Measurements from ENCODE around the gene TARS2. TPM values are rescaled to one million over a fixed set of nuclear protein-coding genes. Genes with fewer than 3 reads are reported as not detected.

The TARS2 gene
- total RNA-seq, 4 donors from 2014 or later, result 5.8 to 19.4 (median 12.8) TPM

- Histone ChIP-seq H3K4me3 (no peak overlapping the region), H3K27ac (replicated peaks in 1 of 4) (no peak overlapping the region), H3K4me1 (peaks cover 0 to 11% (median 7%) of the 10 kb centered on the region in 4 donors), H3K9me3 (no peaks in the 10 kb centered on the region), H3K36me3 (peaks cover 39 to 86% (median 75%) of the 10 kb centered on the region in 4 donors), H3K27me3 (no peaks in the 10 kb centered on the region)
- WGBS, result 54% methylated on average over 3 of the region's 4 CpGs
- intact Hi-C loops (cut with DNase I), result loop anchor here (2.0 kb wide), 1 partner anchor 68 kb away; no protein-coding TSS in a partner anchor
- peak in 1 of 2 donors; percentile 49 for TF ChIP-seq POLR2AphosphoS5 (IDR thresholded peaks at IDR 0.05)
- TF ChIP-seq, protein P1, sequence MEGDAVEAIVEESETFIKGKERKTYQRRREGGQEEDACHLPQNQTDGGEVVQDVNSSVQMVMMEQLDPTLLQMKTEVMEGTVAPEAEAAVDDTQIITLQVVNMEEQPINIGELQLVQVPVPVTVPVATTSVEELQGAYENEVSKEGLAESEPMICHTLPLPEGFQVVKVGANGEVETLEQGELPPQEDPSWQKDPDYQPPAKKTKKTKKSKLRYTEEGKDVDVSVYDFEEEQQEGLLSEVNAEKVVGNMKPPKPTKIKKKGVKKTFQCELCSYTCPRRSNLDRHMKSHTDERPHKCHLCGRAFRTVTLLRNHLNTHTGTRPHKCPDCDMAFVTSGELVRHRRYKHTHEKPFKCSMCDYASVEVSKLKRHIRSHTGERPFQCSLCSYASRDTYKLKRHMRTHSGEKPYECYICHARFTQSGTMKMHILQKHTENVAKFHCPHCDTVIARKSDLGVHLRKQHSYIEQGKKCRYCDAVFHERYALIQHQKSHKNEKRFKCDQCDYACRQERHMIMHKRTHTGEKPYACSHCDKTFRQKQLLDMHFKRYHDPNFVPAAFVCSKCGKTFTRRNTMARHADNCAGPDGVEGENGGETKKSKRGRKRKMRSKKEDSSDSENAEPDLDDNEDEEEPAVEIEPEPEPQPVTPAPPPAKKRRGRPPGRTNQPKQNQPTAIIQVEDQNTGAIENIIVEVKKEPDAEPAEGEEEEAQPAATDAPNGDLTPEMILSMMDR (IDR thresholded peaks at IDR 0.05), result peak; percentile 78 to 86 (median 82)
- no peak for TF ChIP-seq EP300 (IDR thresholded peaks at IDR 0.05)
- DNase-seq (ENCODE audit: extremely low spot score), result no peak
Observed at GRCh38 chr1:150464422-150464826, 22.8 kb upstream of the TARS2 start.

DNA sequence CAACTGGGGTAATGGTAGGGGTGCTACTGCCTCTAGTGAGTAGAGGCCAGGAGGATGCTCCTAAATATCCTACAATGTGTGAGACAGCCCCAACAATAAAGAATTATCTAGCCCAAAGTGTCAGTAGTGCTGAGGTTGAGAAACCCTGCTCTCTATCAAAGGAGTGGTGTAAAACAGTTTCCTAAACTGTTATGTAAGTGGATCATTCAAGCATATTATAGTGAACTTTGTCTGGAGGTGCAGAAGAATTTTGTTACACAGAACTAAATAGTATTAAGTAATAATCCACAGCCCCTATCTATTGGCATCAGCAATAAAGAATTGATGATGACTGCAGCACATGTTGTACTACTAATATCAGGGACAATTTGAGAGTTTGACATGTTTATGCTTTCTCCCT lies 20.3 kb upstream of the TARS2 start:
- no peaks in the 10 kb centered on the region for H3K27me3 ChIP-seq
- H3K27ac ChIP-seq (replicated peaks in 1 of 4), result no peak overlapping the region
- no peak overlapping the region for H3K4me3 ChIP-seq
- H3K4me1 ChIP-seq, result peaks cover 0 to 23% (median 16%) of the 10 kb centered on the region in 4 donors
- no peak for DNase-seq (ENCODE audit: extremely low spot score)
- H3K9me3 ChIP-seq, result no peaks in the 10 kb centered on the region
- intact Hi-C loops (cut with DNase I), result no loop called here
- TF ChIP-seq POLR2A (IDR thresholded peaks at IDR 0.05; ENCODE audit: low read depth) (no peak), EP300 (IDR thresholded peaks at IDR 0.05) (no peak), POLR2AphosphoS5 (IDR thresholded peaks at IDR 0.05) (no peak)
- TF ChIP-seq, protein P1 (IDR thresholded peaks at IDR 0.05), result no peak
- peaks cover 33 to 84% (median 72%) of the 10 kb centered on the region in 4 donors for H3K36me3 ChIP-seq

- Histone ChIP-seq H3K27ac (replicated peaks in 1 of 4) (peak overlapping the region in 1 of 4 donors; percentile 30), H3K36me3 (peaks cover 33 to 78% (median 68%) of the 10 kb centered on the region in 4 donors), H3K27me3 (no peaks in the 10 kb centered on the region), H3K4me3 (no peak overlapping the region), H3K9me3 (no peaks in the 10 kb centered on the region), H3K4me1 (peaks cover 4 to 23% (median 16%) of the 10 kb centered on the region in 4 donors)
- DNase-seq (ENCODE audit: extremely low spot score), result no peak
- intact Hi-C loops (cut with DNase I), result no loop called here
- TF ChIP-seq, protein P1 (IDR thresholded peaks at IDR 0.05), result no peak
- no peak for TF ChIP-seq POLR2A (IDR thresholded peaks at IDR 0.05; ENCODE audit: low read depth)
- no peak for TF ChIP-seq EP300 (IDR thresholded peaks at IDR 0.05)
- no peak for TF ChIP-seq POLR2AphosphoS5 (IDR thresholded peaks at IDR 0.05)
- 80% methylated on average over 1 of the region's 1 CpG for WGBS
Observed at GRCh38 chr1:150469291-150469690, 17.9 kb upstream of the TARS2 start.

DNA sequence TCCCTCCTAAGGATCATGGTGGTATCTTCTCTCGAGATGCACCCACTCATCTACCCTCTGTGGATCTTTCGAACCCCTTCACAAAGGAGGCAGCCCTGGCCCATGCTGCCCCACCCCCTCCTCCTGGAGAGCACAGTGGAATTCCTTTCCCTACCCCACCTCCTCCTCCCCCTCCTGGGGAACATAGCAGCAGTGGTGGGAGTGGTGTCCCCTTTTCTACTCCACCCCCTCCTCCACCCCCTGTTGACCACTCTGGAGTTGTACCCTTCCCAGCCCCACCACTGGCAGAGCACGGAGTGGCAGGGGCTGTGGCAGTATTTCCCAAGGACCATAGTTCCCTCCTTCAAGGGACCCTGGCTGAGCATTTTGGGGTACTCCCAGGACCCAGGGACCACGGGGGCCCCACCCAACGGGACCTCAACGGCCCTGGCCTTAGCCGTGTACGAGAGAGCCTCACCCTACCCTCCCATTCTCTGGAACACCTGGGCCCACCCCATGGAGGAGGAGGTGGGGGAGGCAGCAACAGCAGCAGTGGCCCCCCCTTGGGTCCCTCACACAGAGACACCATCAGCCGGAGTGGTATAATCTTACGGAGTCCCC lies 14.5 kb upstream of the TARS2 start:
- no peaks in the 10 kb centered on the region for H3K9me3 ChIP-seq
- peak overlapping the region in 1 of 4 donors; percentile 36 for H3K27ac ChIP-seq (replicated peaks in 1 of 4)
- H3K27me3 ChIP-seq, result no peaks in the 10 kb centered on the region
- peaks cover 13 to 29% (median 20%) of the 10 kb centered on the region in 4 donors for H3K4me1 ChIP-seq
- no peak overlapping the region for H3K4me3 ChIP-seq
- TF ChIP-seq EP300 (IDR thresholded peaks at IDR 0.05) (no peak), POLR2A (IDR thresholded peaks at IDR 0.05; ENCODE audit: low read depth) (no peak), POLR2AphosphoS5 (IDR thresholded peaks at IDR 0.05) (no peak)
- TF ChIP-seq, protein P1 (IDR thresholded peaks at IDR 0.05), result no peak
- no peak for DNase-seq (ENCODE audit: extremely low spot score)
- H3K36me3 ChIP-seq, result peaks cover 19 to 44% (median 38%) of the 10 kb centered on the region in 4 donors
- 89% methylated on average over 7 of the region's 10 CpGs for WGBS
- intact Hi-C loops (cut with DNase I), result loop anchor here (5.0 kb wide), 1 partner anchor 40 kb away; no protein-coding TSS in a partner anchor

All from esophagus muscularis mucosa (tissue), 4 donors.